ENCODE results near the gene PRKCE.

PRKCE gene

DNA sequence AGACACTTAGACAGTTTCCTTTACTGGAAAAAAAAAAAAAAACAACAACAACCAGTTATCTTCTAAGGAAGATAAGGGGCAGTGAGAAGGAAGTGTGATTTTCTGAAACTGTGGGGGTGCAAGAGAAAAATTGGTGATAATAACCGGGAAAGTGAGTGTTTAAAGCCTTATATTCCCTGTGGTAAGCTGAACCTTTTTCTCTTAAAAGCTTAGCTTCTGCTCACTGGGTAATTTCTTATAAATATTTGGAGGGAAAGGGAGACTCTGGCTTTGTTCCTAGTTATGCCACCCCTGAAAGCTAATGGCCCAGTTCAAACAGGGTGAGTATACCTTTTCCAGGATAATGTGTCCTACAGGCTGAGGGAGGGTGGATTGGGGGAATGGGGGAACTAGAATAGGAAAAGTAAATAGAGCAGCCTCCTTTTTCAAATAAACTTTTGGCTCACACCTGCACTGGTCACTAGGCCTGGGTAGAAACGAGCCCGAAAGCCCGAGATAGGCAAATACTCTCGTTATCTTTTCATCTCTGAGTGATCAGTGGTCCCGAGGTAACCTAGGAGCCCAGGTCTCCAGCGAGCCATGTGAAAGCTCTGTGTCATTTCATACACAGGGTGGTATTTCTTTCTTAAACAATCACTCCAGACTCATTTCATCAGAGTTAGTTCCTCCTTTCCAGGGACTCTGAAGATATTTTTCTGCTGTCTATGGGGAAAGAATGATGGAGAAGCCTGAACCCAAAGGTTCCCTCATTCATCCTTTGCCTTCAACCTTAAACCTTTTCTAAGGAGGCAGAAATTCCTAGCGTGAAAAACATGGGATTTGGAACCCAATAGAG lies 24.9 kb upstream of the PRKCE start:
- H3K9me3 ChIP-seq (ENCODE audit: low read depth, low read length), result no peaks in the 10 kb centered on the region
- no peaks in the 10 kb centered on the region for H3K36me3 ChIP-seq (ENCODE audit: insufficient read depth, low read length)
- no peak for DNase-seq (ENCODE audit: low read depth, low spot score)
- TF ChIP-seq POLR2AphosphoS5 (IDR thresholded peaks at IDR 0.05; ENCODE audit: borderline replicate concordance, low read depth, low read length), result no peak
- TF ChIP-seq FOXP2 (optimal IDR thresholded peaks at IDR 0.05; ENCODE audit: control extremely low read depth, extremely low read length, insufficient read depth), result no peak
- TF ChIP-seq EZH2 (IDR thresholded peaks at IDR 0.05), result no peak
- H3K27ac ChIP-seq, result no peak overlapping the region
- no peak overlapping the region for H3K4me3 ChIP-seq
- no peak overlapping the region for H3K9ac ChIP-seq (ENCODE audit: insufficient read length)

DNA sequence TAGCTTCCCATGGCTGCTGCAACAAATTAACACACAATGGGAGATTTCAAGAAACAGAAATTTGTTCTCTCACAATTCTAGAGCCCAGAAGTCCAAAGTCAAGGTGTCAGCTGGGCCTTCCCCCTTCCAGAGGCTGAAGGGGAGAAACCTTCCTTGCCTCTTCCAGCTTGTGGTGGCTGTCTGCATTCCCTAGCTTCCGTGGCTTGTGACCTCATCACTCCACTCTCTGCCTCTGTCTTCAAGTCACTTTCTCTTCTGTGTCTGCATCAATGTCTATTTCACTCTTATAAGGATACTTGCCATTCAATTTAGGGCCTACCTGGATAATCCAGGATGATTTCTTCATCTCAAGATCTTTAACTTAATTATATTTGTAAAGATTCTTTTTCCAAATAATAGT lies 23.6 kb upstream of the PRKCE start:
- no peak for DNase-seq (ENCODE audit: low read depth, low spot score)
- TF ChIP-seq EZH2 (IDR thresholded peaks at IDR 0.05), result no peak
- H3K27ac ChIP-seq, result no peak overlapping the region

DNA sequence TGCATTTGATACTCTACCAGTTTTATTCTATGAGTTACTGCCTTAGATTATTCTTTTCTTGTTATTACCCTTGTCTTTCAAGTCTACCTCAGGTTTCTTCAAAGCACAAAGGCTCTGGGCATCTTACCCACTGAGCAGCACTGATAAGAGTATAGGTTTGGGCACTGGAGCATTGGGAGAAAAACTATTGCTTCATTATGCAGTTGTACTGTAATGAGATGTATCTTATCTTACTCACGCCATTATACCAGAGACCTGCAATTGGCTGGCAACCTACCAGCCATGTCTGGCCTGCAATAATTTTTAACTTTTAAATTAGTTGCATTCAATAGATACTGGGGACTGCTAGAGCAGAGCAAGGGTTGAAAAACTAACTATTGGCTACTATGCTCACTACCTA lies 21.5 kb upstream of the PRKCE start:
- Histone ChIP-seq H3K9me3 (ENCODE audit: low read depth, low read length) (no peaks in the 10 kb centered on the region), H3K36me3 (ENCODE audit: insufficient read depth, low read length) (no peaks in the 10 kb centered on the region), H3K27ac (no peak overlapping the region), H3K9ac (ENCODE audit: insufficient read length) (no peak overlapping the region), H3K4me3 (no peak overlapping the region)
- no peak for DNase-seq (ENCODE audit: low read depth, low spot score)
- TF ChIP-seq FOXP2 (optimal IDR thresholded peaks at IDR 0.05; ENCODE audit: control extremely low read depth, extremely low read length, insufficient read depth), result no peak
- TF ChIP-seq EZH2 (IDR thresholded peaks at IDR 0.05), result no peak
- TF ChIP-seq POLR2AphosphoS5 (IDR thresholded peaks at IDR 0.05; ENCODE audit: borderline replicate concordance, low read depth, low read length), result no peak

More for the DNA sequence above, 23.6 kb upstream of the PRKCE start:
- Histone ChIP-seq H3K9ac (ENCODE audit: insufficient read length) (no peak overlapping the region), H3K9me3 (ENCODE audit: low read depth, low read length) (no peaks in the 10 kb centered on the region), H3K36me3 (ENCODE audit: insufficient read depth, low read length) (no peaks in the 10 kb centered on the region), H3K4me3 (no peak overlapping the region)

DNA sequence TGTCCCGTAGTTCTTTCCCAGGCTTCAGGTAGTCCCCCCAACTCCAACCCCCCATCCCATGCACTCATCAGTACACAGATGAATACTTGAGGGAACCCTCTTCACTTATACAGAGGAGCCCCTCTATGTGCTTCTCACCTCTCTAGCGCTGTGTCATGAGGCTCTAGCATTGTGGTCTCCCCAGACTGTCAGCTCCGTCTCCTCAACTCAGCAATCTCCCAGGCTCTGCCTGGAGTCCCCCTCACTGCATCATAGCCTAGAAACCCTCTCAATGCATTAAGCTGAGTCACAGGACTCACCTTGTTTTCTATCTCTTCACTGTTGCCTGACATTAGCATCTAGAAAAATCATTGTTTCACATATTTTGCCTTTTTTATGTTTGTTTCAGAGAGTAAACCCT lies 20.2 kb upstream of the PRKCE start:
- no peak for DNase-seq (ENCODE audit: low read depth, low spot score)
- H3K9ac ChIP-seq (ENCODE audit: insufficient read length), result no peak overlapping the region
- H3K9me3 ChIP-seq (ENCODE audit: low read depth, low read length), result no peaks in the 10 kb centered on the region
- H3K36me3 ChIP-seq (ENCODE audit: insufficient read depth, low read length), result no peaks in the 10 kb centered on the region
- no peak for TF ChIP-seq FOXP2 (optimal IDR thresholded peaks at IDR 0.05; ENCODE audit: control extremely low read depth, extremely low read length, insufficient read depth)
- no peak for TF ChIP-seq EZH2 (IDR thresholded peaks at IDR 0.05)
- no peak for TF ChIP-seq POLR2AphosphoS5 (IDR thresholded peaks at IDR 0.05; ENCODE audit: borderline replicate concordance, low read depth, low read length)
- H3K27ac ChIP-seq, result no peak overlapping the region
- H3K4me3 ChIP-seq, result no peak overlapping the region

DNA sequence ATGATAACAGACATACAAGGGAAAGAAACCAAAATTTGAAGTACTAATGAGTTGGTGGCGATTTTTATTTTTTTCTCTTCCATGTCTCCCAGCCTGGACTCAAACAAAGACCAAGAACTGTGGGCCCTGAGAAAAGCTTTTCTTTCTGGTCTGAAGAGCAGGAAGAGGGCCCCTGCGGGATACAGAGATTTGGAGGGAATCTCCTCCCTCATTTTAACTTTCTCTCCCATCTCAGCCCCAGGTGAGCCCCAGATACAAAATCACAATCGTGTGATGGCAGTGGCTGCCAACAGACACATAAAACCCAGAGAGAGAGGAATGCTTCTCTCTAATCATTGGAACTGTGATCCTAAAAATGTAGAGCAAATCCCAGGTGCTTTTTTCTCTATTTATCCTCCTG lies 19.5 kb upstream of the PRKCE start:
- Histone ChIP-seq H3K9ac (ENCODE audit: insufficient read length) (no peak overlapping the region), H3K27ac (no peak overlapping the region), H3K9me3 (ENCODE audit: low read depth, low read length) (no peaks in the 10 kb centered on the region), H3K4me3 (no peak overlapping the region), H3K36me3 (ENCODE audit: insufficient read depth, low read length) (no peaks in the 10 kb centered on the region)
- DNase-seq (ENCODE audit: low read depth, low spot score), result no peak
- TF ChIP-seq FOXP2 (optimal IDR thresholded peaks at IDR 0.05; ENCODE audit: control extremely low read depth, extremely low read length, insufficient read depth), result no peak

DNA sequence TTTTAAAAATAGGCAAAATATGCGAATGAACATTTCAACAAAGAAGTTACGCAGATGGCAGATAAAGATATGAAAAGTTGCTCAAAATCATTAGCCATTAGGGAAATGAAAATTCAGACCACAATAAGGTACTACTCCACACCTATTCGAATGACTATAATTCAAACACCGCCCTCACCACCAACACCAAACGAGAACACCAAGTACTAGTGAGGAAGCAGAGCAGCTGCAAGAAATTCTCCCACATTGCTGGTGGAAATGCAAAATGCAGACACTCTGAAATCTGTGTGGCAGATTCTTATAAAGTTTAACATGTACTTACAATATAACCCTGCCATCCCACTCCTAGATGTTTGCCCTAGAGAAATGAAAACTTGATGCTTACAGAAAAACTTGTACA lies 17.3 kb upstream of the PRKCE start:
- Histone ChIP-seq H3K36me3 (ENCODE audit: insufficient read depth, low read length) (no peaks in the 10 kb centered on the region), H3K9me3 (ENCODE audit: low read depth, low read length) (no peaks in the 10 kb centered on the region), H3K9ac (ENCODE audit: insufficient read length) (no peak overlapping the region), H3K4me3 (no peak overlapping the region), H3K27ac (no peak overlapping the region)
- TF ChIP-seq FOXP2 (optimal IDR thresholded peaks at IDR 0.05; ENCODE audit: control extremely low read depth, extremely low read length, insufficient read depth), result no peak
- DNase-seq (ENCODE audit: low read depth, low spot score), result no peak

DNA sequence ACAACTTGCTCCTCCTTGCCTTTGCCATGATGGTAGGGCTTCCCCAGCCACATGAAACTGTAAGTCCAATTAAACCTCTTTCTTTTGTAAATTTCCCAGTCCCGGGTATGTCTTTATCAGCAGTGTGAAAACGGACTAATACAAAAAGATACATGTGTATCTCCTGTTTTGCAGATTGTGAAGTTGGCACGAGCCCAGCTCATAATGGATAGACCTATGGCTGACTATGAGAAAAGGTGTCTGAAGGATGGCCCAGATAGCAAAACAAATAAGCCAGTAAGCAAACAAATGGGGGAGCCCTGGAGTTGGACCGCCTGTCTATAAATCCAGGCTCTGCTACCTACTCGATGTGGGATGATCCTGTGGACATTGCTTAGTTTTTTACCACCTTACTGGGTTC lies 15.5 kb upstream of the PRKCE start:
- H3K4me3 ChIP-seq, result no peak overlapping the region
- TF ChIP-seq EZH2 (IDR thresholded peaks at IDR 0.05) (no peak), POLR2AphosphoS5 (IDR thresholded peaks at IDR 0.05; ENCODE audit: borderline replicate concordance, low read depth, low read length) (no peak), FOXP2 (optimal IDR thresholded peaks at IDR 0.05; ENCODE audit: control extremely low read depth, extremely low read length, insufficient read depth) (no peak)
- no peak for DNase-seq (ENCODE audit: low read depth, low spot score)

DNA sequence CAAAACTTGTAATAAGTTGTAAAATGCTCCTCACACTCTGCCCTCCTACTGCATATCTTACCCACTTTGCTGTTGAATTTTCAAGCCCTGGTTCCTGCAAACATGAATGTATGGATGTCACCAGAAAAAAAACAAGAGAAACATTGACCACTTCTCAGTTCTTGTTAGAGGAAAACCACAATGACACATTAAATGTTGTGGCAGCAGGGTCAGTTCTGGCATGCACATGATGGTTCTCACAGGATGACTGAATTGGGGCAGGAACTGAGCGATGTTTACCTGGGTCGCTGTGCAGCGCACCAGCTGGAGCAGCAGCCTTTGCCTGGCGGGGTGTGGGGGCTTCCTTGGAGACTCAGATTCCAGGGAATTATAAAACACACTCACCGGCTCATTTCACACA lies 14.0 kb upstream of the PRKCE start:
- DNase-seq (ENCODE audit: low read depth, low spot score), result no peak

More for the DNA sequence above, 15.5 kb upstream of the PRKCE start:
- no peak overlapping the region for H3K27ac ChIP-seq
- H3K9ac ChIP-seq (ENCODE audit: insufficient read length), result no peak overlapping the region
- H3K36me3 ChIP-seq (ENCODE audit: insufficient read depth, low read length), result no peaks in the 10 kb centered on the region
- no peaks in the 10 kb centered on the region for H3K9me3 ChIP-seq (ENCODE audit: low read depth, low read length)

DNA sequence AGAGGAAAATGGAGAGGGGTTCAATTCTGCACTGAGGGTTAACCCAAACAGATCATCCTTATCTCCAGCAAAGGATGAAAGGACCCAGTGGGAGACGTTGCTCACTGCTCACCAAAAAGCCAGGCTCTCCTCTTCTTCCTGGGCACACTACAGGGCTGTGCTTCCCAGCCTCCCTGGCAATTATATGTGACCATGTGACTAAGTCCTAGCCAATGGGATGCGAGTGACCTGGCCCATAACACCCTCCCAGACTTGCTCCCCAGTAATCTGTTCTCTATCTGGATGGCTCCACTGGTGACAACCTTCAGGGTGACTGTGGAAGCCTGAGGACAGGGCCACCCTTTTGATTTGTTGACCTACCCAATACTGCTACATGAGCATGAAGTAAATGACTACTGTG lies 10.9 kb upstream of the PRKCE start:
- Histone ChIP-seq H3K9ac (ENCODE audit: insufficient read length) (no peak overlapping the region), H3K36me3 (ENCODE audit: insufficient read depth, low read length) (no peaks in the 10 kb centered on the region), H3K9me3 (ENCODE audit: low read depth, low read length) (no peaks in the 10 kb centered on the region)

More for the DNA sequence above, 14.0 kb upstream of the PRKCE start:
- Histone ChIP-seq H3K9ac (ENCODE audit: insufficient read length) (no peak overlapping the region), H3K36me3 (ENCODE audit: insufficient read depth, low read length) (no peaks in the 10 kb centered on the region), H3K4me3 (no peak overlapping the region), H3K27ac (no peak overlapping the region), H3K9me3 (ENCODE audit: low read depth, low read length) (no peaks in the 10 kb centered on the region)
- TF ChIP-seq POLR2AphosphoS5 (IDR thresholded peaks at IDR 0.05; ENCODE audit: borderline replicate concordance, low read depth, low read length) (no peak), FOXP2 (optimal IDR thresholded peaks at IDR 0.05; ENCODE audit: control extremely low read depth, extremely low read length, insufficient read depth) (no peak), EZH2 (IDR thresholded peaks at IDR 0.05) (no peak)

More for the DNA sequence above, 10.9 kb upstream of the PRKCE start:
- DNase-seq (ENCODE audit: low read depth, low spot score), result no peak
- Histone ChIP-seq H3K27ac (no peak overlapping the region), H3K4me3 (no peak overlapping the region)
- TF ChIP-seq EZH2 (IDR thresholded peaks at IDR 0.05) (no peak), POLR2AphosphoS5 (IDR thresholded peaks at IDR 0.05; ENCODE audit: borderline replicate concordance, low read depth, low read length) (no peak), FOXP2 (optimal IDR thresholded peaks at IDR 0.05; ENCODE audit: control extremely low read depth, extremely low read length, insufficient read depth) (no peak)
